ENCODE results near the gene ABHD11.

DNA sequence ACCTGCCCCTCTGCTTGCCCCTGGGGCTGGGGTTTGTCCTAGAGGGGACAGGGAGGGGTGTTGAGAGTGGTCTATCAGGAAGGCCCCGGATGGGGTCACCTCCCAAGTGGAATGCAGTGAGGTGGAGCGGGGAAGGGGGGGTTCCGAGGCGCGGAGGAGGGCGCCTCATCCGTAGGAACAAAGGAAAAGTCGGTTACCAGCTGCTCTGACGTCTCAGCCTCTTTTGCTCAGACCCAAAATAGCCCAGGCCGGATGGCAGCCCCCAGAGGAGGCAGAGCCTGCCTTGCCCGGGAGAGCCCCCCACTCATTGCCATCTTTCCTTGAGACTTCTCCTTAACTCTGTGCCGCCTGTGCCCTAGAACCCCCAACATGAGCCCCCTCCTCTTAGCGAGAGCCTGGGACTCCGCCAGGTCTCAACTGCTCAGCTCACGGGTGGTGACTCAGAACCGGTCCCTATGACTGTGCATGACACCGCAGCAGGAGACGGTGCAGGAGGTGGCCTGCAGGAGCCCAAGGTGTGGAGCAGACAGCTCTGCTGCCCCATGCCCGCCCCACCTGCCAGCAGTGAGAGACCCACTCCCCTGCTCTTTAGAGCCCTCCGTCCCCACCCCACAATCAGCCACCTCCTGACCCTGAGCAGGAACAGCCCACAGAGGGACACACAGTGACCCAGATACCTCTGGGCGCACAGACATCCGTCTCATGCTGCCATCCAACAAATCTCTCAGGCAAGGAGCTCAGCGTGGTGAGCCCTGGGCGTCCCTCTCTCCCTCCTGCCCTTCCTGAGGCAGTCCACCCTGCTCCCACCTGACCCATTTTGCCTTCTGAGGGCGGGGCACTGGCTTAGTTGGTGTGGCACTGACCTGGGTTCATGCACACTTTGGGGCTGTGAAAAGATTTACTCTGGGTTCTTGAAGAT, 32.2 kb downstream of the ABHD11 start:
- no peak for TF ChIP-seq EZH2 (IDR thresholded peaks at IDR 0.05; ENCODE audit: low read depth)
- no peak for TF ChIP-seq CTCF (conservative IDR thresholded peaks at IDR 0.05)

Data from PC-9 (cell line).